Measurements from ENCODE around the gene DOCK2.
"Not testable (repeated sequence)": the region's sequence is repeated elsewhere in the genome, so short reads cannot be mapped to it uniquely, and the experiment has no call there.

DOCK2 gene

GRCh38 chr5:170087168-170087817 lies 450.2 kb downstream of the DOCK2 start:
- Histone ChIP-seq H3K9ac (ENCODE audit: low read length) (no peak overlapping the region), H4K20me1 (ENCODE audit: insufficient read depth, low read length) (no peaks in the 10 kb centered on the region), H2AFZ (ENCODE audit: low read length) (no peak overlapping the region), H3K4me1 (ENCODE audit: low read length) (no peaks in the 10 kb centered on the region), H3K36me3 (replicated peaks; ENCODE audit: insufficient read depth, low read length) (no peaks in the 10 kb centered on the region), H3K27ac (ENCODE audit: low read length) (no peak overlapping the region), H3K9me3 (replicated peaks; ENCODE audit: insufficient read depth, low read length) (no peaks in the 10 kb centered on the region), H3F3A (ENCODE audit: insufficient read depth, low read length) (no peaks in the 10 kb centered on the region), H3K4me2 (ENCODE audit: low read depth, low read length) (no peak overlapping the region), H3K4me3 (ENCODE audit: low read length) (no peak overlapping the region), H3K79me2 (ENCODE audit: low read length) (no peaks in the 10 kb centered on the region), H3K27me3 (replicated peaks; ENCODE audit: insufficient read depth, low read length) (no peaks in the 10 kb centered on the region), H3K9me2 (replicated peaks; ENCODE audit: insufficient read depth, low read length) (no peaks in the 10 kb centered on the region)
- no peak for DNase-seq
- TF ChIP-seq EZH2 (optimal IDR thresholded peaks at IDR 0.05; ENCODE audit: low read depth, low read length), result no peak
- TF ChIP-seq EZH2phosphoT487 (IDR thresholded peaks at IDR 0.05; ENCODE audit: low read length), result no peak
- TF ChIP-seq CTCF (IDR thresholded peaks at IDR 0.05; ENCODE audit: low read length), result no peak

GRCh38 chr5:170092455-170093101 lies 455.5 kb downstream of the DOCK2 start:
- H3K27me3 ChIP-seq (replicated peaks; ENCODE audit: insufficient read depth, low read length), result no peaks in the 10 kb centered on the region
- no peaks in the 10 kb centered on the region for H3K9me3 ChIP-seq (replicated peaks; ENCODE audit: insufficient read depth, low read length)
- H3K4me1 ChIP-seq (ENCODE audit: low read length), result no peaks in the 10 kb centered on the region
- H3K79me2 ChIP-seq (ENCODE audit: low read length), result no peaks in the 10 kb centered on the region
- no peak overlapping the region for H3K4me3 ChIP-seq (ENCODE audit: low read length)
- H3K9ac ChIP-seq (ENCODE audit: low read length), result no peak overlapping the region
- no peaks in the 10 kb centered on the region for H4K20me1 ChIP-seq (ENCODE audit: insufficient read depth, low read length)
- TF ChIP-seq EZH2phosphoT487 (IDR thresholded peaks at IDR 0.05; ENCODE audit: low read length) (no peak), CTCF (IDR thresholded peaks at IDR 0.05; ENCODE audit: low read length) (no peak), EZH2 (optimal IDR thresholded peaks at IDR 0.05; ENCODE audit: low read depth, low read length) (no peak)
- H3K27ac ChIP-seq (ENCODE audit: low read length), result no peak overlapping the region
- H3F3A ChIP-seq (ENCODE audit: insufficient read depth, low read length), result no peaks in the 10 kb centered on the region
- DNase-seq, result no peak
- H3K4me2 ChIP-seq (ENCODE audit: low read depth, low read length), result no peak overlapping the region
- no peaks in the 10 kb centered on the region for H3K36me3 ChIP-seq (replicated peaks; ENCODE audit: insufficient read depth, low read length)
- H2AFZ ChIP-seq (ENCODE audit: low read length), result no peak overlapping the region
- H3K9me2 ChIP-seq (replicated peaks; ENCODE audit: insufficient read depth, low read length), result no peaks in the 10 kb centered on the region

GRCh38 chr5:170094329-170094728 lies 457.3 kb downstream of the DOCK2 start:
- not testable (repeated sequence) for DNase-seq; H3F3A ChIP-seq (ENCODE audit: insufficient read depth, low read length); H3K27me3 ChIP-seq (replicated peaks; ENCODE audit: insufficient read depth, low read length); H3K36me3 ChIP-seq (replicated peaks; ENCODE audit: insufficient read depth, low read length); H3K4me2 ChIP-seq (ENCODE audit: low read depth, low read length); H3K9me3 ChIP-seq (replicated peaks; ENCODE audit: insufficient read depth, low read length); H3K27ac ChIP-seq (ENCODE audit: low read length); H3K9ac ChIP-seq (ENCODE audit: low read length); H4K20me1 ChIP-seq (ENCODE audit: insufficient read depth, low read length); H2AFZ ChIP-seq (ENCODE audit: low read length); H3K9me2 ChIP-seq (replicated peaks; ENCODE audit: insufficient read depth, low read length); H3K4me3 ChIP-seq (ENCODE audit: low read length); H3K79me2 ChIP-seq (ENCODE audit: low read length); H3K4me1 ChIP-seq (ENCODE audit: low read length)

GRCh38 chr5:170095646-170096045 lies 458.6 kb downstream of the DOCK2 start:
- no peak overlapping the region for H2AFZ ChIP-seq (ENCODE audit: low read length)
- no peak overlapping the region for H3K4me2 ChIP-seq (ENCODE audit: low read depth, low read length)
- H3K9me2 ChIP-seq (replicated peaks; ENCODE audit: insufficient read depth, low read length), result no peaks in the 10 kb centered on the region
- H3K4me1 ChIP-seq (ENCODE audit: low read length), result no peaks in the 10 kb centered on the region
- no peak for DNase-seq
- no peaks in the 10 kb centered on the region for H3F3A ChIP-seq (ENCODE audit: insufficient read depth, low read length)
- TF ChIP-seq EZH2phosphoT487 (IDR thresholded peaks at IDR 0.05; ENCODE audit: low read length) (no peak), EZH2 (optimal IDR thresholded peaks at IDR 0.05; ENCODE audit: low read depth, low read length) (no peak), CTCF (IDR thresholded peaks at IDR 0.05; ENCODE audit: low read length) (no peak)
- no peaks in the 10 kb centered on the region for H3K36me3 ChIP-seq (replicated peaks; ENCODE audit: insufficient read depth, low read length)
- H3K27me3 ChIP-seq (replicated peaks; ENCODE audit: insufficient read depth, low read length), result no peaks in the 10 kb centered on the region
- no peaks in the 10 kb centered on the region for H3K9me3 ChIP-seq (replicated peaks; ENCODE audit: insufficient read depth, low read length)
- no peak overlapping the region for H3K4me3 ChIP-seq (ENCODE audit: low read length)
- no peak overlapping the region for H3K9ac ChIP-seq (ENCODE audit: low read length)
- H3K79me2 ChIP-seq (ENCODE audit: low read length), result no peaks in the 10 kb centered on the region
- H3K27ac ChIP-seq (ENCODE audit: low read length), result no peak overlapping the region
- H4K20me1 ChIP-seq (ENCODE audit: insufficient read depth, low read length), result no peaks in the 10 kb centered on the region

Data from MM.1S (cell line).